ENCODE results near the gene FMN2.

DNA sequence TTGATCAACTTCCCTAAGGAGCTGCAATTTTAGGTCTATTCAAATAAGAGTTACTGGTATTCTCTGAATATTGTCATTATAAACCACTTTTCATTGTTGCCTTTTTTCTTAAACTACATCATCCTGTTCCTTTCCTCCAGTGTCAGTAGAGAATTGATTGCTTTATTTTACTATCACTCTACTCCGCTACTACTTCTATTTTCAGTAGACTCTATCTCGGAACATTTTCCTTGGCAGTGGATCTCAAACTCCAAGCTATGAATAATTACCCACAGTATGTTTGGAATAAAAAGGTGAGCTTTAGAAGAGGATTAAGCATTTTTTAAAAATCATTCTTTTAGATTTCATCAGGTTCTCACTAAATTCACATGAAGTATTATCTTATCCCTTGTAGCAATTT lies 295.4 kb downstream of the FMN2 start:
- TF ChIP-seq, protein P1, sequence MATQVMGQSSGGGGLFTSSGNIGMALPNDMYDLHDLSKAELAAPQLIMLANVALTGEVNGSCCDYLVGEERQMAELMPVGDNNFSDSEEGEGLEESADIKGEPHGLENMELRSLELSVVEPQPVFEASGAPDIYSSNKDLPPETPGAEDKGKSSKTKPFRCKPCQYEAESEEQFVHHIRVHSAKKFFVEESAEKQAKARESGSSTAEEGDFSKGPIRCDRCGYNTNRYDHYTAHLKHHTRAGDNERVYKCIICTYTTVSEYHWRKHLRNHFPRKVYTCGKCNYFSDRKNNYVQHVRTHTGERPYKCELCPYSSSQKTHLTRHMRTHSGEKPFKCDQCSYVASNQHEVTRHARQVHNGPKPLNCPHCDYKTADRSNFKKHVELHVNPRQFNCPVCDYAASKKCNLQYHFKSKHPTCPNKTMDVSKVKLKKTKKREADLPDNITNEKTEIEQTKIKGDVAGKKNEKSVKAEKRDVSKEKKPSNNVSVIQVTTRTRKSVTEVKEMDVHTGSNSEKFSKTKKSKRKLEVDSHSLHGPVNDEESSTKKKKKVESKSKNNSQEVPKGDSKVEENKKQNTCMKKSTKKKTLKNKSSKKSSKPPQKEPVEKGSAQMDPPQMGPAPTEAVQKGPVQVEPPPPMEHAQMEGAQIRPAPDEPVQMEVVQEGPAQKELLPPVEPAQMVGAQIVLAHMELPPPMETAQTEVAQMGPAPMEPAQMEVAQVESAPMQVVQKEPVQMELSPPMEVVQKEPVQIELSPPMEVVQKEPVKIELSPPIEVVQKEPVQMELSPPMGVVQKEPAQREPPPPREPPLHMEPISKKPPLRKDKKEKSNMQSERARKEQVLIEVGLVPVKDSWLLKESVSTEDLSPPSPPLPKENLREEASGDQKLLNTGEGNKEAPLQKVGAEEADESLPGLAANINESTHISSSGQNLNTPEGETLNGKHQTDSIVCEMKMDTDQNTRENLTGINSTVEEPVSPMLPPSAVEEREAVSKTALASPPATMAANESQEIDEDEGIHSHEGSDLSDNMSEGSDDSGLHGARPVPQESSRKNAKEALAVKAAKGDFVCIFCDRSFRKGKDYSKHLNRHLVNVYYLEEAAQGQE (IDR thresholded peaks at IDR 0.05; ENCODE audit: insufficient read depth in 1 of 2, low read depth in 2 of 2, low read length in 2 of 2): no peak
- TF ChIP-seq SIN3A (IDR thresholded peaks at IDR 0.05; ENCODE audit: borderline replicate concordance, insufficient read depth, low read length) (no peak), POLR2AphosphoS5 (IDR thresholded peaks at IDR 0.05; ENCODE audit: low read depth, low read length) (no peak), TAF1 (IDR thresholded peaks at IDR 0.05; ENCODE audit: borderline replicate concordance, insufficient read depth, low read length) (no peak)

Measured in PFSK-1 (cell line).